C1 segment of cervical spinal cord (tissue), 14 donors: ENCODE measurements around the gene TMEM107.
A peak's percentile ranks its signal among the peaks of the same experiment; 100 is the strongest.

Source experiments
- DNase-seq, 14 donors: peaks; one replicate each; lab custom pipeline; 2025; lab: John Stamatoyannopoulos, UW

The TMEM107 gene

GRCh38 chr17:8138672-8139371, 37.4 kb downstream of the TMEM107 start:
- peak; percentile 39 to 96 (median 90) for DNase-seq

- DNase-seq, result no peak
These were observed 37.9 kb downstream of the TMEM107 start for GRCh38 chr17:8138374-8138671.

- no peak for DNase-seq
These were observed 38.4 kb downstream of the TMEM107 start for GRCh38 chr17:8137645-8138373.

DNA sequence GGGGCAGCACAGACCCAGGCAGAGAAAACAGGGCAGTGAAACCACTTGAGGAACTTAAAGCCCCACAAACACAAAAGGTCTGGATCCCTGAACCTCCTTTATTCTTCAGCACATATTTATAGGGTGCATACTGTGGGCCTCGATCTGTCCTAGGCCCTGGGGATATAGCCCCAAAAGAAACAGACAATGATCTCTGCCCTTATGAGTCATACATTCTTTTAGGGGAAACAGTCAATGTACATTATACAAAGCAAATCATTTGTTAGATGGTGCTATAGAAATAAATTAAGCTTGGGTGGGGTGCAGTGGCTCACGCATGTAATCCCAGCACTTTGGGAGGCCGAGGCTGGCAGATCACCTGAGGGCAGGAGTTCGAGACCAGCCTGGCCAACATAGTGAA, 42.2 kb downstream of the TMEM107 start:
- DNase-seq, result no peak

GRCh38 chr17:8133399-8133798, 42.8 kb downstream of the TMEM107 start:
- no peak for DNase-seq

- DNase-seq, result no peak
These were observed 44.2 kb downstream of the TMEM107 start for GRCh38 chr17:8131844-8132441.

- DNase-seq, result no peak
These were observed 47.9 kb downstream of the TMEM107 start for GRCh38 chr17:8128125-8128784.

- peak in 4 of 14 donors; percentile 20 to 72 (median 31) for DNase-seq
These were observed 49.6 kb downstream of the TMEM107 start for GRCh38 chr17:8126491-8127066.

DNA sequence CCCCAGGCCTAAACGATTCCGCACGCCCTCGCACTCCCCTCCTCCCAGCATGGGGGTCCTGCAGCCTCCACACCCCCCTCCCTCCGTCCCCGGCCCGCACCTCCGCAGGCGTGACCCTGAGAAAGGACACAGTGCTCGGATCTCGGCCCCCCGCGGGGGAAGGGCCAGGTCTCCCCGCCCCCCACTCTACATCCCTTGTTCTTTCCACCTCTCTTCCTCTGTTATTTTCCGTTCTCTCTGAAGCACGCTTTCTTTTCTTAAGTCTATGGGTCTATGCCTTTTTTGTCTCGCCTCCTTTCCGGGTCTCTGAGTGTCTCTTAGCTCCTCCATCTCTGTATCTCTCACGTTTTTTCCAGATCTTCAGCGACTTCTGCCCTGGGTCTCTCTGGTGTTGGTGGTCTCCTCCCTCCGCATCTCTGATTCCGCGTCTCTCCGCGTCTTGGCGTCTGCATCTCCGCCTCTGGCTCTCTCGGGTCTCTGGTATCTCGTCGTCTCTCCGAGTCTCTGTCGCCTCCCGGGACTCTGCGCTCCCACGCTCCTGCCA, 50.2 kb downstream of the TMEM107 start:
- peak in 3 of 14 donors; percentile 35 to 56 (median 45) for DNase-seq

GRCh38 chr17:8125154-8125946, 50.8 kb downstream of the TMEM107 start:
- DNase-seq, result peak; percentile 15 to 82 (median 72)

- peak in 1 of 14 donors; percentile 52 for DNase-seq
These were observed 51.6 kb downstream of the TMEM107 start for GRCh38 chr17:8124350-8125153.

GRCh38 chr17:8123695-8124349, 52.4 kb downstream of the TMEM107 start, which contains the start of gene HES7:
Gene HES7 (minus strand): TSS chr17:8124106. CDS start chr17:8124084, 22 bp downstream.
- no peak for DNase-seq

- DNase-seq, result peak in 1 of 14 donors; percentile 35
These were observed 53.1 kb downstream of the TMEM107 start for GRCh38 chr17:8122924-8123694.
